Activated naive CD4-positive, alpha-beta T cell treated with anti-CD3 and anti-CD28 coated beads, Interleukin-2, amount 50 U/mL, for 16 hours (primary cell): ENCODE data around the gene VPS8.

Experiments used
- DNase-seq: peaks from one replicate; pipeline ENCODE4 v3.0.0-alpha.2; 2020

VPS8 gene

GRCh38 chr3:185066251-185066650 is 254.3 kb downstream of the VPS8 start:
- no peak for DNase-seq

- no peak for DNase-seq
Measured at GRCh38 chr3:185067173-185067572, 255.2 kb downstream of the VPS8 start.

- DNase-seq, result no peak
Measured at GRCh38 chr3:185069037-185070030, 257.4 kb downstream of the VPS8 start.

- no peak for DNase-seq
Measured at GRCh38 chr3:185070491-185071286, 258.7 kb downstream of the VPS8 start.

- no peak for DNase-seq
Measured at GRCh38 chr3:185071287-185071800, 259.4 kb downstream of the VPS8 start.

- no peak for DNase-seq
Measured at GRCh38 chr3:185075547-185075946, 263.6 kb downstream of the VPS8 start.

- no peak for DNase-seq
Measured at GRCh38 chr3:185076219-185076618, 264.3 kb downstream of the VPS8 start.

GRCh38 chr3:185079625-185080024 is 267.7 kb downstream of the VPS8 start:
- DNase-seq, result no peak

GRCh38 chr3:185081521-185081920 is 269.6 kb downstream of the VPS8 start:
- no peak for DNase-seq

- DNase-seq, result no peak
Measured at GRCh38 chr3:185082149-185082548, 270.2 kb downstream of the VPS8 start.

- DNase-seq, result no peak
Measured at GRCh38 chr3:185082829-185083228, 270.9 kb downstream of the VPS8 start.

- DNase-seq, result no peak
Measured at GRCh38 chr3:185084402-185084801, 272.4 kb downstream of the VPS8 start.

- DNase-seq, result no peak
Measured at GRCh38 chr3:185084901-185085300, 272.9 kb downstream of the VPS8 start.

- DNase-seq, result no peak
Measured at GRCh38 chr3:185087419-185087818, 275.5 kb downstream of the VPS8 start.

GRCh38 chr3:185089343-185089742 is 277.4 kb downstream of the VPS8 start:
- DNase-seq, result no peak

GRCh38 chr3:185089751-185090150 is 277.8 kb downstream of the VPS8 start:
- DNase-seq, result no peak

GRCh38 chr3:185090811-185091210 is 278.8 kb downstream of the VPS8 start:
- no peak for DNase-seq

GRCh38 chr3:185093116-185093515 is 281.1 kb downstream of the VPS8 start:
- DNase-seq, result no peak

GRCh38 chr3:185094697-185095096 is 282.7 kb downstream of the VPS8 start:
- DNase-seq, result no peak
